DMS53 (cell line): ENCODE measurements around the gene PITPNC1.
A peak's percentile ranks its signal among the peaks of the same experiment; 100 is the strongest.

Source experiments
- DNase-seq: peaks from one replicate; lab custom pipeline; 2025; lab: John Stamatoyannopoulos, UW

The PITPNC1 gene

GRCh38 chr17:67434061-67434525 is 57.0 kb downstream of the PITPNC1 start:
- DNase-seq: no peak

GRCh38 chr17:67435122-67435521 is 58.0 kb downstream of the PITPNC1 start:
- DNase-seq: no peak

- no peak for DNase-seq
Observed at GRCh38 chr17:67435786-67436185, 58.7 kb downstream of the PITPNC1 start.

GRCh38 chr17:67436233-67436632 is 59.2 kb downstream of the PITPNC1 start:
- no peak for DNase-seq

- DNase-seq: peak; percentile 28
Observed at GRCh38 chr17:67438667-67439066, 61.6 kb downstream of the PITPNC1 start.

- peak; percentile 45 for DNase-seq
Observed at GRCh38 chr17:67439269-67439668, 62.2 kb downstream of the PITPNC1 start.

GRCh38 chr17:67440277-67441051 is 63.4 kb downstream of the PITPNC1 start:
- peak; percentile 38 for DNase-seq

GRCh38 chr17:67441052-67441895 is 64.2 kb downstream of the PITPNC1 start:
- peak; percentile 95 for DNase-seq

- DNase-seq: no peak
Observed at GRCh38 chr17:67441896-67442219, 64.8 kb downstream of the PITPNC1 start.

- DNase-seq: no peak
Observed at GRCh38 chr17:67442787-67443624, 65.9 kb downstream of the PITPNC1 start.

- DNase-seq: no peak
Observed at GRCh38 chr17:67443931-67444595, 67.0 kb downstream of the PITPNC1 start.

- DNase-seq: no peak
Observed at GRCh38 chr17:67448449-67448848, 71.4 kb downstream of the PITPNC1 start.

GRCh38 chr17:67449065-67449464 is 72.0 kb downstream of the PITPNC1 start:
- no peak for DNase-seq

- DNase-seq: no peak
Observed at GRCh38 chr17:67449845-67450755, 73.0 kb downstream of the PITPNC1 start.

- peak; percentile 23 for DNase-seq
Observed at GRCh38 chr17:67452681-67453554, 75.8 kb downstream of the PITPNC1 start.

- no peak for DNase-seq
Observed at GRCh38 chr17:67456103-67456502, 79.0 kb downstream of the PITPNC1 start.

GRCh38 chr17:67456889-67457288 is 79.8 kb downstream of the PITPNC1 start:
- no peak for DNase-seq

- no peak for DNase-seq
Observed at GRCh38 chr17:67458203-67458602, 81.1 kb downstream of the PITPNC1 start.

- DNase-seq: no peak
Observed at GRCh38 chr17:67459985-67460384, 82.9 kb downstream of the PITPNC1 start.
